ENCODE results near the gene WIPI1. TPM values are rescaled to one million over a fixed set of nuclear protein-coding genes. Genes with fewer than 3 reads are reported as not detected.

Gene WIPI1
- total RNA-seq, 1 donor from 2014 or later: 39.0 TPM

GRCh38 chr17:68396226-68397107 is 60.8 kb downstream of the WIPI1 start:
- H3K36me3 Mint-ChIP-seq: no peaks in the 10 kb centered on the region
- no peaks in the 10 kb centered on the region for H3K27me3 Mint-ChIP-seq
- H3K4me3 Mint-ChIP-seq: no peak overlapping the region
- peaks cover 19% of the 10 kb centered on the region for H3K4me1 Mint-ChIP-seq (ENCODE audit: unreplicated experiment)
- TF ChIP-seq CTCF (conservative IDR thresholded peaks at IDR 0.05): no peak
- DNase-seq (ENCODE audit: extremely low spot score, unreplicated experiment): no peak
- no peak overlapping the region for H3K27ac Mint-ChIP-seq
- H3K9me3 Mint-ChIP-seq: no peaks in the 10 kb centered on the region

- H3K27me3 Mint-ChIP-seq: no peaks in the 10 kb centered on the region
- H3K4me3 Mint-ChIP-seq: no peak overlapping the region
- H3K9me3 Mint-ChIP-seq: no peaks in the 10 kb centered on the region
- DNase-seq (ENCODE audit: extremely low spot score, unreplicated experiment): no peak
- H3K36me3 Mint-ChIP-seq: no peaks in the 10 kb centered on the region
- no peak for TF ChIP-seq CTCF (conservative IDR thresholded peaks at IDR 0.05)
- no peak overlapping the region for H3K27ac Mint-ChIP-seq
- H3K4me1 Mint-ChIP-seq (ENCODE audit: unreplicated experiment): peaks cover 13% of the 10 kb centered on the region
Observed at GRCh38 chr17:68394608-68395331, 62.5 kb downstream of the WIPI1 start.

GRCh38 chr17:68391561-68392268 is 65.6 kb downstream of the WIPI1 start:
- Mint-ChIP-seq H3K4me3 (no peak overlapping the region), H3K36me3 (no peaks in the 10 kb centered on the region), H3K4me1 (ENCODE audit: unreplicated experiment) (peaks cover 5% of the 10 kb centered on the region), H3K9me3 (no peaks in the 10 kb centered on the region), H3K27me3 (no peaks in the 10 kb centered on the region), H3K27ac (no peak overlapping the region)
- TF ChIP-seq CTCF (conservative IDR thresholded peaks at IDR 0.05): no peak
- DNase-seq (ENCODE audit: extremely low spot score, unreplicated experiment): no peak

- peaks cover 5% of the 10 kb centered on the region for H3K4me1 Mint-ChIP-seq (ENCODE audit: unreplicated experiment)
- H3K27ac Mint-ChIP-seq: no peak overlapping the region
- DNase-seq (ENCODE audit: extremely low spot score, unreplicated experiment): no peak
- no peak overlapping the region for H3K4me3 Mint-ChIP-seq
- H3K27me3 Mint-ChIP-seq: no peaks in the 10 kb centered on the region
- no peaks in the 10 kb centered on the region for H3K9me3 Mint-ChIP-seq
- no peaks in the 10 kb centered on the region for H3K36me3 Mint-ChIP-seq
- TF ChIP-seq CTCF (conservative IDR thresholded peaks at IDR 0.05): no peak
Observed at GRCh38 chr17:68390888-68391545, 66.3 kb downstream of the WIPI1 start.

GRCh38 chr17:68389041-68389440 is 68.3 kb downstream of the WIPI1 start:
- DNase-seq (ENCODE audit: extremely low spot score, unreplicated experiment): peak; percentile 43

More at GRCh38 chr17:68389041-68389440, 68.3 kb downstream of the WIPI1 start:
- no peaks in the 10 kb centered on the region for H3K27me3 Mint-ChIP-seq
- TF ChIP-seq CTCF (conservative IDR thresholded peaks at IDR 0.05): no peak
- H3K4me1 Mint-ChIP-seq (ENCODE audit: unreplicated experiment): peaks cover 11% of the 10 kb centered on the region
- no peak overlapping the region for H3K4me3 Mint-ChIP-seq
- no peaks in the 10 kb centered on the region for H3K9me3 Mint-ChIP-seq
- no peaks in the 10 kb centered on the region for H3K36me3 Mint-ChIP-seq
- H3K27ac Mint-ChIP-seq: no peak overlapping the region

All from type B pancreatic cell (in vitro differentiated cells).